ENCODE measurements around the gene FGF11.
A peak's percentile ranks its signal among the peaks of the same experiment; 100 is the strongest.

FGF11 gene

GRCh38 chr17:7490144-7490543 is 50.8 kb downstream of the FGF11 start:
- no peak overlapping the region for H3K27ac ChIP-seq (ENCODE audit: extremely low read depth, low read depth, low read length)
- peaks cover 22 to 79% of the 10 kb centered on the region in 2 experiments for H3K36me3 ChIP-seq (ENCODE audit: control insufficient read depth in 2 of 2, insufficient read depth in 1 of 2, low read length in 2 of 2)
- H3K4me1 ChIP-seq (ENCODE audit: control insufficient read depth, insufficient read depth, low read length): peaks cover 18% of the 10 kb centered on the region
- ChIA-PET CTCF (interaction anchor here (1.1 to 6.0 kb wide), 3 partner anchors 25 to 120 kb away, joined by 3 to 30 read pairs (median 7); no protein-coding TSS in a partner anchor), POLR2A (interaction anchor here (0.6 to 1.4 kb wide), 2 partner anchors 10 to 224 kb away, joined by 3 to 4 read pairs; no protein-coding TSS in a partner anchor)
- H3K9me3 ChIP-seq (ENCODE audit: control insufficient read depth, insufficient read depth, low read depth, low read length): no peaks in the 10 kb centered on the region
- H3K4me3 ChIP-seq (ENCODE audit: low read depth, low read length): no peak overlapping the region
- TF ChIP-seq ZNF121 (tag by site-specific recombination; IDR thresholded peaks at IDR 0.05): peak; percentile 88
- no peak for TF ChIP-seq ZNF76 (tag by site-specific recombination; IDR thresholded peaks at IDR 0.05; ENCODE audit: borderline replicate concordance, low read depth)

GRCh38 chr17:7491583-7491982 is 52.3 kb downstream of the FGF11 start:
- ChIA-PET CTCF (interaction anchor here (0.7 to 6.0 kb wide), 3 partner anchors 24 to 69 kb away, joined by 3 to 30 read pairs (median 22); no protein-coding TSS in a partner anchor), POLR2A (no interaction called here)
- Histone ChIP-seq H3K4me1 (ENCODE audit: control insufficient read depth, insufficient read depth, low read length) (peaks cover 15% of the 10 kb centered on the region), H3K9me3 (ENCODE audit: control insufficient read depth, insufficient read depth, low read depth, low read length) (no peaks in the 10 kb centered on the region), H3K36me3 (ENCODE audit: control insufficient read depth in 2 of 2, insufficient read depth in 1 of 2, low read length in 2 of 2) (peaks cover 33 to 84% of the 10 kb centered on the region in 2 experiments), H3K27ac (ENCODE audit: extremely low read depth, low read depth, low read length) (no peak overlapping the region), H3K4me3 (ENCODE audit: low read depth, low read length) (no peak overlapping the region)
- TF ChIP-seq ZBTB48 (tag by site-specific recombination; IDR thresholded peaks at IDR 0.05) (no peak), ZNF280C (tag by site-specific recombination; IDR thresholded peaks at IDR 0.05) (no peak), ZNF37A (tag by site-specific recombination; IDR thresholded peaks at IDR 0.05) (no peak), ZSCAN18 (tag by site-specific recombination; IDR thresholded peaks at IDR 0.05) (no peak), KLF16 (tag by site-specific recombination; IDR thresholded peaks at IDR 0.05) (no peak)

GRCh38 chr17:7493941-7494340 is 54.6 kb downstream of the FGF11 start:
- H3K36me3 ChIP-seq (ENCODE audit: control insufficient read depth in 2 of 2, insufficient read depth in 1 of 2, low read length in 2 of 2): peaks cover 52 to 92% of the 10 kb centered on the region in 2 experiments

More at GRCh38 chr17:7493941-7494340, 54.6 kb downstream of the FGF11 start:
- H3K4me1 ChIP-seq (ENCODE audit: control insufficient read depth, insufficient read depth, low read length): peaks cover 5% of the 10 kb centered on the region
- POLR2A ChIA-PET: interaction anchor here (1.3 kb wide), 1 partner anchor 50 kb away, joined by 3 read pairs; no protein-coding TSS in a partner anchor
- TF ChIP-seq ZNF2 (tag by site-specific recombination; IDR thresholded peaks at IDR 0.05) (no peak), ZNF366 (tag by site-specific recombination; conservative IDR thresholded peaks at IDR 0.05) (no peak), ZBTB1 (tag by site-specific recombination; IDR thresholded peaks at IDR 0.05) (no peak), MEIS1 (CRISPR knock-in tag; IDR thresholded peaks at IDR 0.05; ENCODE audit: borderline replicate concordance) (no peak), GLIS2 (tag by site-specific recombination; IDR thresholded peaks at IDR 0.05) (no peak), ZBTB11 (tag by site-specific recombination; conservative IDR thresholded peaks at IDR 0.05; ENCODE audit: low read depth) (no peak), ZSCAN16 (tag by site-specific recombination; IDR thresholded peaks at IDR 0.05) (no peak), ZNF155 (tag by site-specific recombination; IDR thresholded peaks at IDR 0.05) (no peak), KLF9 (tag by site-specific recombination; IDR thresholded peaks at IDR 0.05; ENCODE audit: low read depth) (no peak), ZNF623 (tag by site-specific recombination; IDR thresholded peaks at IDR 0.05) (no peak), ZNF341 (tag by site-specific recombination; IDR thresholded peaks at IDR 0.05; ENCODE audit: low read depth) (no peak), ZBTB17 (tag by site-specific recombination; IDR thresholded peaks at IDR 0.05) (no peak), ZNF354C (tag by site-specific recombination; IDR thresholded peaks at IDR 0.05; ENCODE audit: borderline replicate concordance, low read depth) (no peak), ZNF664 (tag by site-specific recombination; IDR thresholded peaks at IDR 0.05) (no peak), ZBTB8A (tag by site-specific recombination; IDR thresholded peaks at IDR 0.05) (no peak)
- H3K27ac ChIP-seq (ENCODE audit: extremely low read depth, low read depth, low read length): no peak overlapping the region
- CTCF ChIA-PET: interaction anchor here (0.7 to 6.0 kb wide), 6 partner anchors 9 to 279 kb away, joined by 3 to 30 read pairs (median 5); no protein-coding TSS in a partner anchor
- H3K4me3 ChIP-seq (ENCODE audit: low read depth, low read length): no peak overlapping the region
- no peaks in the 10 kb centered on the region for H3K9me3 ChIP-seq (ENCODE audit: control insufficient read depth, insufficient read depth, low read depth, low read length)
